Measurements from ENCODE around the gene PDE1C.

GRCh38 chr7:31982962-31983361 lies 87.2 kb downstream of the PDE1C start:
- TF ChIP-seq CTCF (IDR thresholded peaks at IDR 0.05) (no peak), POLR2A (IDR thresholded peaks at IDR 0.05) (no peak)
